ENCODE measurements around the gene MMP1. TPM values are rescaled to one million over a fixed set of nuclear protein-coding genes. Genes with fewer than 3 reads are reported as not detected.

MMP1 gene
- total RNA-seq, 2 donors from 2014 or later, result 0.16 TPM; not detected in 1

- Histone ChIP-seq H3K4me1 (no peaks in the 10 kb centered on the region), H3K9me3 (no peaks in the 10 kb centered on the region), H3K36me3 (no peaks in the 10 kb centered on the region), H3K27me3 (no peaks in the 10 kb centered on the region), H3K27ac (no peak overlapping the region), H3K4me3 (no peak overlapping the region)
- no peak for DNase-seq (ENCODE audit: low spot score)
- no peak for TF ChIP-seq CTCF (IDR thresholded peaks at IDR 0.05)
Observed at GRCh38 chr11:102831489-102832440, 33.8 kb upstream of the MMP1 start.

GRCh38 chr11:102831128-102831488, 33.1 kb upstream of the MMP1 start:
- no peak for DNase-seq (ENCODE audit: low spot score)
- no peak overlapping the region for H3K27ac ChIP-seq
- H3K4me3 ChIP-seq, result no peak overlapping the region
- H3K36me3 ChIP-seq, result no peaks in the 10 kb centered on the region
- no peaks in the 10 kb centered on the region for H3K9me3 ChIP-seq
- no peaks in the 10 kb centered on the region for H3K4me1 ChIP-seq
- H3K27me3 ChIP-seq, result no peaks in the 10 kb centered on the region
- peak in 1 of 2 donors; percentile 15 for TF ChIP-seq CTCF (IDR thresholded peaks at IDR 0.05)

DNA sequence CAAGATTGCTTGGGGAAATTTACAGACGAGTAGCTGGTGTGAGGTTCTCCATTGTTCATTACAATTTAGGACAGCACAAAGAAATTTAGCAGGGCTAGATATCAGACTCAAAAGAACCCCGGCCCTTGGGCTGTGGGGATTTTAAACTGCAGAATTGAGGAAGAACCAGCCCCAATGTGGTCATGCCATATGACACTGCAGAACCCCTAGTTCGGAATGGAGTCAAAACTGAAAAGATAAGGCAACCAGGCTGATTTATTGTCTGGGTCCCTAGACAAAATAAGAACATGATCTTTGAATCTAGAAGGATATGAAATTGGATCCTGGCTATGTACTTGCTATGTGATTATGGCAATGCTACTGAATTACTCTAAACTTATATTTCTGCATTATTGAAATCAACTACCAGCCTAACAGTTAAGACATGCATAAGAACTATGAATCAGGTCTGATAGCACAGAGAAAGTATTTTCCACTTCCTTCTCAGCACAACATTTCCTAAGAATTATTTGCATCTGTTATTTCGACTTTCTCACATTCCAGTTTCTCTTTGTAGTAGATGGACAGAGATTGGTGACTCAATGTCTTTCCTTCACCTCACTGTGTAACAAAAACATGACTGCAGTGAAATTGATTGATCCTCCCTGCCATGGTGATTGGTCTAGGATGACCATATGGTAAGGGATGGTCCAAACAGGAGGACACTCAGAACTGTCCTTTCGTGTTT, 32.2 kb upstream of the MMP1 start:
- no peaks in the 10 kb centered on the region for H3K9me3 ChIP-seq
- no peak for DNase-seq (ENCODE audit: low spot score)
- H3K4me1 ChIP-seq, result no peaks in the 10 kb centered on the region

DNA sequence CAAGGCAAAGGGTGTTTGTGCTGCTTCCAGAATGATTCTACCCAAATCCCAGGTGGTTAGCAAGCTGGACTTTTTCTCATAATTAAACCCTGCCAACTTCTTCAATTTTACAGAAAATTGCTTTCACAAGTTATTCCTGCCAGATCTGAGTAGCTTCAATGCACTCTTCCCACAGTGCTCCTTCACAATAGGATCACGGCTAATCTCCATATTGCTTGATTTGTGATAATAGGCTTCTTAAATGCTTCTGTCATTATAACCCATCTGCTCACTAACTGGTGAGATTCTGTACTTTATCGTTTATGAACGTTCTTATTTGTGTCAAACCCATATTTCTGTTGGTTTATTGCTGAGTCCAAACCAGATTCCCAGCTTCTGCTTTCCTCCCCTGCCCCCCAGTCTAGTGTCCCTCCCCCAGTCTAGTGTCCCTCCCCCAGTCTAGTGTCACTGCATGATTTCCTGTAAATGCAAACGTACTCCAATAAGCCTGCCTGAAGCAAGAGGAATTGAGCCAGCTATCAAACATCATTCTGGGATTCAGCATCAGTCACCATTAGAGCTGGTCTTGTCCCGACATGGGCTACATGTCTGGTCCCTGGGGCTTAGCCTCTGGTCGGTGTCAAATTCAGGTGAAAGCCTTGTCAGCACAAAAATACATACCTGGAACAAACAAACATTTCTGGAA, 31.5 kb upstream of the MMP1 start:
- H3K9me3 ChIP-seq, result no peaks in the 10 kb centered on the region
- H3K36me3 ChIP-seq, result no peaks in the 10 kb centered on the region

More for the DNA sequence above, 32.2 kb upstream of the MMP1 start:
- Histone ChIP-seq H3K27ac (no peak overlapping the region), H3K4me3 (no peak overlapping the region), H3K36me3 (no peaks in the 10 kb centered on the region), H3K27me3 (no peaks in the 10 kb centered on the region)
- TF ChIP-seq CTCF (IDR thresholded peaks at IDR 0.05), result no peak

DNA sequence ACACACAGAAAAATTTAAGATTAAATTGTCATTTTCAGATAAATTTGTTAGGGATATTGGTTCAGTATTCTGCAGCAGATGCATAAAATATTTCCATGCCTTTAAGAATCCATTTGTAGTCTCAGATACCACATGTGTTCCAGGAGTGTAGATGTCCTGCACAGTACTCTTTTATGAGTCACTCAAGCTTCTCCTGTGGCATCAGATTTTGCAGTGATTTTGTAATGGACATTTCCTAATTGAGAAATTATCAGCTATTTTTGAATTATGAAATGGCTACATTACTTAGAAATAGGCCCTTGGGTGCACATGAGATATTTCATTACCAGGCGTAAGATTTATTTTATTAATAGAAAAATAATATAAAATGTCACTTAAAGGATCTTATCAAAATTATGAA, 26.6 kb upstream of the MMP1 start:
- H3K27ac ChIP-seq, result no peak overlapping the region
- H3K4me1 ChIP-seq, result no peaks in the 10 kb centered on the region
- no peaks in the 10 kb centered on the region for H3K36me3 ChIP-seq
- no peak for DNase-seq (ENCODE audit: low spot score)
- no peak for TF ChIP-seq CTCF (IDR thresholded peaks at IDR 0.05)
- no peaks in the 10 kb centered on the region for H3K9me3 ChIP-seq
- no peaks in the 10 kb centered on the region for H3K27me3 ChIP-seq
- H3K4me3 ChIP-seq, result no peak overlapping the region

More for the DNA sequence above, 31.5 kb upstream of the MMP1 start:
- no peaks in the 10 kb centered on the region for H3K27me3 ChIP-seq
- H3K4me3 ChIP-seq, result no peak overlapping the region
- TF ChIP-seq CTCF (IDR thresholded peaks at IDR 0.05), result no peak
- H3K4me1 ChIP-seq, result no peaks in the 10 kb centered on the region
- DNase-seq (ENCODE audit: low spot score), result no peak
- no peak overlapping the region for H3K27ac ChIP-seq

Data from right atrium auricular region (tissue), 2 donors.